ENCODE data around the gene DNAJC10.
"Not testable (repeated sequence)": the region's sequence is repeated elsewhere in the genome, so short reads cannot be mapped to it uniquely, and the experiment has no call there.

The DNAJC10 gene

DNA sequence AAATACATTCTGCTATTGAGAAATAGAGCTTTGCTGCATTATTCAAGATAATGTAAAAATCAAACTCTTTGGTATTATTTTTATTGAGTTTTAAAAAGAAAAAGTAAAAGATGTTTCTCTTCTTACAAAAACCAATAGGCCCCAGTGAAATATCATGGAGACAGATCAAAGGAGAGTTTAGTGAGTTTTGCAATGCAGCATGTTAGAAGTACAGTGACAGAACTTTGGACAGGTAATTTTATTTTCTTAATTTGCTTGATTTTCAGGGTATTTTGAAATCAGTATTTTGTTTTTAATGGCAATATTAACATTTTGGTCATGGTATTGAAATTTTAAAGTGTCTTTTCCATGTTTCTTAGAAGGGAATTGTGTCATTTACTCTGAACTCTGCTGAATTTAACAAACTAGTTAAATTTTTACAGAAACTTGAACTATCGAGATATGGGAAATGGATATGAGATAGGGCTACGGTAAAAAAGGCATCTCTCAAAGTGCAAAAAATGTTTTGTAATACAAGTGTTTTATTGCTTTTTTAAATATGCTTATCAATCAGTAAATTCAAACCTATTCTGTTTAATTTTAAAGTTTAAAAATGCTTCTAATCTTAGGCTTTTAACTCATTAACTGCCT is 13.8 kb downstream of the DNAJC10 start:
- Histone ChIP-seq H3K4me1 (ENCODE audit: control insufficient read depth, insufficient read depth, low read length) (no peaks in the 10 kb centered on the region), H3K4me3 (ENCODE audit: low read length) (no peak overlapping the region), H3K9ac (ENCODE audit: low read length) (no peak overlapping the region), H3K36me3 (ENCODE audit: control insufficient read depth, insufficient read depth, low read length) (peaks cover 6% of the 10 kb centered on the region), H3K9me3 (ENCODE audit: control insufficient read depth, low read length) (no peaks in the 10 kb centered on the region), H3K27me3 (ENCODE audit: control insufficient read depth, insufficient read depth, low read length) (no peaks in the 10 kb centered on the region)

DNA sequence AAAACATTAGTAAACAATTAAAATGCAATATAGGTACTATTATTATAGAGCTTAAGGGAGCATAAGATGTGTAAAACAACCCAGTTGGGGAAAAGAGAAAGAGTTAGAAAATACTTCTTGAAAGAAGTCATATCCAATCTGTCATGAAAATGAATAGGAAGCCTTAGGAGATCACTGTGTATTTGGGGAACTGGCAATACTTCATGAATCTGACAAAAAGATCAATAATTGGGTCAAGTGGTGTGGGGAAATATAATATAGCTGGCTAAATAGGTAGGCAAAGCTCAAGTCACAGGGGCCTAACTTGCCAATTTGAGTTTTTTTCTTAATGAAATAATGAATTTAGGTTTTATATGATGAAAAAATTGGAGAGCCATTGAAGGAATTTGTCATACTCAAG is 14.4 kb downstream of the DNAJC10 start:
- peaks cover 6% of the 10 kb centered on the region for H3K36me3 ChIP-seq (ENCODE audit: control insufficient read depth, insufficient read depth, low read length)
- H3K4me1 ChIP-seq (ENCODE audit: control insufficient read depth, insufficient read depth, low read length) = no peaks in the 10 kb centered on the region
- no peak overlapping the region for H3K4me3 ChIP-seq (ENCODE audit: low read length)
- H3K9me3 ChIP-seq (ENCODE audit: control insufficient read depth, low read length) = no peaks in the 10 kb centered on the region
- no peaks in the 10 kb centered on the region for H3K27me3 ChIP-seq (ENCODE audit: control insufficient read depth, insufficient read depth, low read length)
- no peak overlapping the region for H3K9ac ChIP-seq (ENCODE audit: low read length)

DNA sequence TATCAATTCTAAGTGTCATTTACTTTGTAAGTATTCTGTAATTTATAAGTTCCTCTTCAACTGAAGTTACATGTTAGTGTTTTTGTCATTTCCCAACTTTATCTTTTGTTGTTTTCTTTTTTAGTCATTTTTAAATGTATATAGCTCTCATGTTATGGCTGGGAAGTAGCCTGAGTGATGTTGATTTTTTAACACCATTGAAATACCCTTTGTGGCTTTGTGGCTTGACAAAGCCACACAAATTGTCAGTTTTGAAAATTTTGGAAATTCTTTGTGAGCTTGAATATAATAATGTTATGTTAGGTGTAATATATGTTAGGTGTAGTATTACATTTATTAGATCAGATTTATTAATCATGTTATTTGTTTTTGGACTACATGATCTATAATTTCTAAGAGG is 16.7 kb downstream of the DNAJC10 start:
- Histone ChIP-seq H3K9me3 (ENCODE audit: control insufficient read depth, low read length) (no peaks in the 10 kb centered on the region), H3K4me3 (ENCODE audit: low read length) (no peak overlapping the region), H3K4me1 (ENCODE audit: control insufficient read depth, insufficient read depth, low read length) (no peaks in the 10 kb centered on the region), H3K27me3 (ENCODE audit: control insufficient read depth, insufficient read depth, low read length) (no peaks in the 10 kb centered on the region), H3K9ac (ENCODE audit: low read length) (no peak overlapping the region), H3K36me3 (ENCODE audit: control insufficient read depth, insufficient read depth, low read length) (no peaks in the 10 kb centered on the region)

DNA sequence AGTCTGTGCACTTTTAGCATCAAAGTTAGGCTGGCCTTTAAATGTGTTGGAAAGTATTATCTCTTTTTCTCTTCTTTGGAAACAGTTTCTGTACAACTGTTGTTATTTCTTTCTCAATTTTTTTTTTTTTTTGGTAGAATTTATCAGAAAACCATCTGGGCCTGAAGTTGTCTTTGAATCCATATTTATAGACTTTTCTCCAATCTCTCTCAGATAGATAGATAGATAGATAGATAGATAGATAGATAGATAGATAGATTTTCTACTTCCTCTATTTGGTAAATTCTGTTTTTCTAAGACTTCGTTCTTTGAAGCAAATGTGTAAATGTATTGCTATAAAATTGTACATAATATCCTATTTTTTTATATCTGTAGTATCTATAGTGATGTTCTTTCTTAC is 17.5 kb downstream of the DNAJC10 start:
- H3K4me3 ChIP-seq (ENCODE audit: low read length) = no peak overlapping the region
- no peaks in the 10 kb centered on the region for H3K27me3 ChIP-seq (ENCODE audit: control insufficient read depth, insufficient read depth, low read length)
- no peaks in the 10 kb centered on the region for H3K4me1 ChIP-seq (ENCODE audit: control insufficient read depth, insufficient read depth, low read length)
- no peak overlapping the region for H3K9ac ChIP-seq (ENCODE audit: low read length)
- no peaks in the 10 kb centered on the region for H3K36me3 ChIP-seq (ENCODE audit: control insufficient read depth, insufficient read depth, low read length)
- no peaks in the 10 kb centered on the region for H3K9me3 ChIP-seq (ENCODE audit: control insufficient read depth, low read length)

DNA sequence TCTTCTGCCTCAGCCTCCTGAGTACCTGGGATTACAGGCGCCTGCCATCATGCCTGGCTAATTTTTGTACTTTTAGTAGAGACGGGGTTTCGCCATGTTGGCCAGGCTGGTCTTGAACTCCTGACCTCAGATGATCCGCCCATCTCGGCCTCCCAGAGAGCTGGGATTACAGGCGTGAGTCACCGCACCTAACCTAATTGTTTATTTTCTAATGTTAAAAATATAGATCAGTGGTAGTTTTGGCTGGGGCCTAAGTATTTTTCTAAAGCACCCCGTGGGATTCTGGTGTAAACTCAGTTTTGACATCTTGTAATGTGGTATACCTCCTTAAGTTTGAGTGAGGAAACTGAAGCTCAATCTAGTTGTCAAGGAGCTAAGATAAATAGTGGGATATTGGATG is 20.8 kb downstream of the DNAJC10 start:
- H3K4me3 ChIP-seq (ENCODE audit: low read length); H3K9ac ChIP-seq (ENCODE audit: low read length); H3K4me1 ChIP-seq (ENCODE audit: control insufficient read depth, insufficient read depth, low read length); H3K27me3 ChIP-seq (ENCODE audit: control insufficient read depth, insufficient read depth, low read length); H3K9me3 ChIP-seq (ENCODE audit: control insufficient read depth, low read length); H3K36me3 ChIP-seq (ENCODE audit: control insufficient read depth, insufficient read depth, low read length): not testable (repeated sequence)

DNA sequence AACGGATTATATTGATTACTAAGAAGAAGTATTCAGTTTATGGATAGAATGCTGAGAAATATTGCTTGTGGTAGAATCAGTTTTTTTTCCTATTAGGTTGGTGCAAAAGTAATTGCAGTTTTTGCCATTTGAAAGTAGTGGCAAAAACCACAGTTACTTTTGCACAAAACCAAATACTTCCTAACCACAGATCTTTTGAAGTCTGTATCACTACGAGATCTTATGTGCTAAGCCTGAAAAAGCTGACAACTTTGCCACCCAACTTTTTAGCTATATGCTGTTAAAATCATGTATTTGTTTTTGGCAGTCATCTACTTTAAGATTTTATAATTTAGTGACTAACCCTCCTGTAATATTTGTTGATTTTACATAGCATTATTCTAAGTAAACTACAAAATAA is 24.6 kb downstream of the DNAJC10 start:
- Histone ChIP-seq H3K4me1 (ENCODE audit: control insufficient read depth, insufficient read depth, low read length) (no peaks in the 10 kb centered on the region), H3K36me3 (ENCODE audit: control insufficient read depth, insufficient read depth, low read length) (no peaks in the 10 kb centered on the region), H3K9ac (ENCODE audit: low read length) (no peak overlapping the region), H3K27me3 (ENCODE audit: control insufficient read depth, insufficient read depth, low read length) (no peaks in the 10 kb centered on the region), H3K4me3 (ENCODE audit: low read length) (no peak overlapping the region), H3K9me3 (ENCODE audit: control insufficient read depth, low read length) (no peaks in the 10 kb centered on the region)

DNA sequence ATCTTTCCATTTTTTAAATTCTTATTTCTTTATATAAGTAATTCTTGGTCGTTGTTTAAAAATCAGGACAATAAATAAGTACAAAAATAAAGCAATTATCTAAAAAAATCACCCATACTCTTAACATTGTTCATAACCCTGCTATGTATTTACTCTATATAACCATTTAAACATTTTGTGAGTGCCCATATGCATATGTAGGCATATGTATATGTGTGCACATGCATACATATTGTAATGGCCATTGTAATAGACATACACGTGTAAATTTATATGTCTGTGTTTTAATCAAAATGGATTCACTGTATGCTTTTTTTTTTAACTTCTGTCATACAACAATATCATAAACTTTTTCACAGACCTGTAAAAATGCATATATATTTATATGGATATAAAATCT is 25.6 kb downstream of the DNAJC10 start:
- no peak overlapping the region for H3K9ac ChIP-seq (ENCODE audit: low read length)
- H3K36me3 ChIP-seq (ENCODE audit: control insufficient read depth, insufficient read depth, low read length) = no peaks in the 10 kb centered on the region
- H3K9me3 ChIP-seq (ENCODE audit: control insufficient read depth, low read length) = no peaks in the 10 kb centered on the region
- no peak overlapping the region for H3K4me3 ChIP-seq (ENCODE audit: low read length)
- no peaks in the 10 kb centered on the region for H3K4me1 ChIP-seq (ENCODE audit: control insufficient read depth, insufficient read depth, low read length)
- no peaks in the 10 kb centered on the region for H3K27me3 ChIP-seq (ENCODE audit: control insufficient read depth, insufficient read depth, low read length)

DNA sequence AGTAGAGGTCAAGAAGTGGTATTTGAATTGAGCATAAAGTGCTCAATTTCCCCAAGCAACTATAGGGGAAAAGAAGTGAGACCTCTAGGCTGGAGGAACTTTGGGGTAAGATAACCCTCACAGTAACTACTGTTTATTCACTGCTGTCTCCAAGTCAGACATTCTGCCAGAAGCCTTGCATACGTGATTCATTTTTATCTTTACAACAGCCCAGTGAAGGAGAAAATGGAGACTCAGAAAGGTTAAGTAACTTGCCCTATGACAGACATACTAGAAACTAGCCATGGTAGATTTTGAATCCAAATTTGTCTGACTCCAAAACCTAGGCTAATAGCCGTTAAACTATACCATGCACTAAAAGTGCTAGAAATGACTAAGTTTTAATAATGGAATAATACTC is 28.4 kb downstream of the DNAJC10 start:
- Histone ChIP-seq H3K9me3 (ENCODE audit: control insufficient read depth, low read length) (no peaks in the 10 kb centered on the region), H3K4me3 (ENCODE audit: low read length) (no peak overlapping the region), H3K36me3 (ENCODE audit: control insufficient read depth, insufficient read depth, low read length) (no peaks in the 10 kb centered on the region), H3K4me1 (ENCODE audit: control insufficient read depth, insufficient read depth, low read length) (no peaks in the 10 kb centered on the region), H3K9ac (ENCODE audit: low read length) (no peak overlapping the region), H3K27me3 (ENCODE audit: control insufficient read depth, insufficient read depth, low read length) (no peaks in the 10 kb centered on the region)

DNA sequence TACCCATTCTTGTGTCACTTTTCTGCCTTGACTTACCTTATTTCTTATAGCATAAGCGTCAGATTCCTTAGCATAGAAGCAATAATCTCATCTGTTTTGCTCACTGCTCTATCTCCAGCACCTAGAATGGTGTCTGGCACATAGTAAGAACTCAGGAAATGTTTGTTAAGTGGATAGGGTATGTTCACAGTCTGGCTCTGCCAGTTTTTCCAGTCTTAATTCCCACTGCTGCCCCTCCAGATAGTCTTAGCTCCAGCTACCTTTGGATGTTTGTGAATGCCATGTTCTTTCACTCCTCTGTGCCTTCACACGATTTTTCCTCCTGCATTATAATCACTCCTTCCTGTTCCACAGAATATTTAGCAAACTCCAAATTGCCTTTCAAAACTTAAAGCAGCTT is 29.0 kb downstream of the DNAJC10 start:
- Histone ChIP-seq H3K36me3 (ENCODE audit: control insufficient read depth, insufficient read depth, low read length) (no peaks in the 10 kb centered on the region), H3K27me3 (ENCODE audit: control insufficient read depth, insufficient read depth, low read length) (no peaks in the 10 kb centered on the region), H3K9me3 (ENCODE audit: control insufficient read depth, low read length) (no peaks in the 10 kb centered on the region), H3K4me3 (ENCODE audit: low read length) (no peak overlapping the region), H3K4me1 (ENCODE audit: control insufficient read depth, insufficient read depth, low read length) (no peaks in the 10 kb centered on the region), H3K9ac (ENCODE audit: low read length) (no peak overlapping the region)

DNA sequence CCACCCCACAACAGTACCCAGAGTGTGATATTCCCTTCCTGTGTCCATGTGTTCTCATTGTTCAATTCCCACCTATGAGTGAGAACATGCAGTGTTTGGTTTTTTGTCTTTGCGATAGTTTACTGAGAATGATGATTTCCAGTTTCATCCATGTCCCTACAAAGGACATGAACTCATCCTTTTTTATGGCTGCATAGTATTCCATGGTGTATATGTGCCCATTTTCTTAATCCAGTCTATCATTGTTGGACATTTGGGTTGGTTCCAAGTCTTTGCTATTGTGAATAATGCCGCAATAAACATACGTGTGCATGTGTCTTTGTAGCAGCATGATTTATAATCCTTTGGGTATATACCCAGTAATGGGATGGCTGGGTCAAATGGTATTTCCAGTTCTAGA is 29.8 kb downstream of the DNAJC10 start:
- not testable (repeated sequence) for H3K4me1 ChIP-seq (ENCODE audit: control insufficient read depth, insufficient read depth, low read length); H3K36me3 ChIP-seq (ENCODE audit: control insufficient read depth, insufficient read depth, low read length); H3K9ac ChIP-seq (ENCODE audit: low read length); H3K9me3 ChIP-seq (ENCODE audit: control insufficient read depth, low read length); H3K4me3 ChIP-seq (ENCODE audit: low read length); H3K27me3 ChIP-seq (ENCODE audit: control insufficient read depth, insufficient read depth, low read length)

DNA sequence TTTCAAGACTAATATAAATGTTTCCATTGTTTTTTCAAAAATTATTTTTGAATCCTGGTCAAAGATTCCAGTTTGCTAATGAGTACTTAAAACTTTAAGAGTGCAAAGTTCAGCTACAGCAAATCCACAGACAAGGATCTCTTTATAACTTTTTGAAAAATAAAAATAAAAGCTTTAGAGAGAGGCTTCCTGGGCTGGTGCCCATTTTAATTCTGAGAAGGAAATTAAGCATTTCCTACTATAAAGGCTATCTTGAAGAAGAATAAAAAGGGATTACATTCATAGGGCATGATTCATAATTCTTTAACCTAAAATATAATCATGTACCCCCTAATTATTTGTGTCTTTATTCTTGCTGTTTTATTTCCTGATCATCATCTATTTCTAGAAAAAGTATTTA is 38.2 kb downstream of the DNAJC10 start:
- Histone ChIP-seq H3K36me3 (ENCODE audit: control insufficient read depth, insufficient read depth, low read length) (peaks cover 6% of the 10 kb centered on the region), H3K9ac (ENCODE audit: low read length) (no peak overlapping the region), H3K4me3 (ENCODE audit: low read length) (no peak overlapping the region), H3K27me3 (ENCODE audit: control insufficient read depth, insufficient read depth, low read length) (no peaks in the 10 kb centered on the region), H3K4me1 (ENCODE audit: control insufficient read depth, insufficient read depth, low read length) (no peaks in the 10 kb centered on the region), H3K9me3 (ENCODE audit: control insufficient read depth, low read length) (no peaks in the 10 kb centered on the region)

DNA sequence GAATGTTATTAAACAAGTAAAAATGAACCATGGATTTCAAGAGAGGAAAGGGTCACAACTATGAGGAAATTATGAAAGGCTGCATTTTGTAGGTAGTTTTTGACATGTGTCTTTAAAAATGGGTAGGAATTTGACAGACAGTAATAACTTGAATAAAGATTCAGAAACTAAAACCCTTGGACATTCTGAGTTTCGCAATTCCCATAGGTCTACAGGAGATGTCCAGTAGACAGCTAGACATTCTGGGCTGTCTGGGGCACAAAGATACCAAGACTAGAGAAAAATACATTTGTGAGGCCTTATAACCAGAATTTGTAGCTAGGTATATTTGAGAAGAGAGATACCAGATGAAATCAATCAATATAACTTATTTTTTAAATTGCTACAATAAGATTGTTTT is 42.3 kb downstream of the DNAJC10 start:
- H3K4me3 ChIP-seq (ENCODE audit: low read length) = no peak overlapping the region
- no peaks in the 10 kb centered on the region for H3K27me3 ChIP-seq (ENCODE audit: control insufficient read depth, insufficient read depth, low read length)
- peaks cover 8% of the 10 kb centered on the region for H3K4me1 ChIP-seq (ENCODE audit: control insufficient read depth, insufficient read depth, low read length)
- no peaks in the 10 kb centered on the region for H3K9me3 ChIP-seq (ENCODE audit: control insufficient read depth, low read length)
- no peak overlapping the region for H3K9ac ChIP-seq (ENCODE audit: low read length)
- peaks cover 14% of the 10 kb centered on the region for H3K36me3 ChIP-seq (ENCODE audit: control insufficient read depth, insufficient read depth, low read length)

DNA sequence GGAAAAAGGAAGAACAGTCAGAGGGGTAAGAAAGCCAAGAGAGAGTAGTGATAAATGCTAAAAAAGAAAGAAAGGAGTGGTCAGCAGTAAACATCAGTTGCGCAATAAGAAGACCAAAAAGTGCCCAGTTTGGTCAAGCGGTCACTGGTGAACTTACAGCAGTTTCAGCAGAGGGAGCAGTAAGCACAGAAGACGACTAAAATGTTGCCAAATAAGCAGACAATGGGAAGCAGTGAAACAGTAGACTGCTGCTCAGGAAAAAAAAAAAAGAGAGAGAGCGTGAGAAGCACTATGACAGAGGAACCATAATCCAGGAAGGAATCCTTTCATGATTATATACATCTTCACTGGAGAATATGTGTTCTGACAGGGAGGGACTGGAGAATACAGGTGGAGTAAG is 45.8 kb downstream of the DNAJC10 start:
- Histone ChIP-seq H3K9ac (ENCODE audit: low read length) (no peak overlapping the region), H3K4me1 (ENCODE audit: control insufficient read depth, insufficient read depth, low read length) (peaks cover 8% of the 10 kb centered on the region), H3K27me3 (ENCODE audit: control insufficient read depth, insufficient read depth, low read length) (no peaks in the 10 kb centered on the region), H3K9me3 (ENCODE audit: control insufficient read depth, low read length) (no peaks in the 10 kb centered on the region), H3K4me3 (ENCODE audit: low read length) (no peak overlapping the region), H3K36me3 (ENCODE audit: control insufficient read depth, insufficient read depth, low read length) (peaks cover 14% of the 10 kb centered on the region)

Measured in mucosa of stomach (tissue), 1 donor.